ENCODE data around the gene VSTM2B. TPM values are rescaled to one million over a fixed set of nuclear protein-coding genes. Genes with fewer than 3 reads are reported as not detected.

The VSTM2B gene
- total RNA-seq, 2 experiments from 2014 or later = not detected

Other genes with a start within 250 kb of the VSTM2B start
- 100 to 1,000 TPM; 102 to 103 TPM for gene POP4, start 80.3 kb downstream of the VSTM2B start, total RNA-seq
- 10 to 100 TPM; 23.6 to 24.3 TPM for gene PLEKHF1, start 139.5 kb downstream of the VSTM2B start, total RNA-seq
- 10 to 100 TPM; 32.6 to 32.8 TPM for gene C19orf12, start 189.3 kb downstream of the VSTM2B start, total RNA-seq

Measured in activated CD4-positive, alpha-beta memory T cell treated with anti-CD3 and anti-CD28 coated beads for 36 hours (primary cell).